GM12801 (cell line): ENCODE results near the gene RUBCNL.

Experiments used
- CTCF ChIP-seq: IDR thresholded peaks from one replicate; pipeline ENCODE4 v1.5.1; 2011; ENCODE audit warnings: control low read depth; ENCODE audit not compliant: insufficient read length; ENCODE audit errors: extremely low read depth

The RUBCNL gene

GRCh38 chr13:46320406-46320805 lies 66.6 kb downstream of the RUBCNL start:
- TF ChIP-seq CTCF = no peak

GRCh38 chr13:46318986-46319385 lies 68.1 kb downstream of the RUBCNL start:
- TF ChIP-seq CTCF = no peak

GRCh38 chr13:46317120-46317519 lies 69.9 kb downstream of the RUBCNL start:
- TF ChIP-seq CTCF = no peak

- no peak for TF ChIP-seq CTCF
Observed at GRCh38 chr13:46315491-46316075, 71.5 kb downstream of the RUBCNL start.

- TF ChIP-seq CTCF = no peak
Observed at GRCh38 chr13:46315036-46315435, 72.0 kb downstream of the RUBCNL start.

GRCh38 chr13:46314587-46314986 lies 72.5 kb downstream of the RUBCNL start:
- no peak for TF ChIP-seq CTCF

GRCh38 chr13:46313432-46314257 lies 73.4 kb downstream of the RUBCNL start:
- TF ChIP-seq CTCF = no peak
